ENCODE data around the gene NOP10.

NOP10 gene

DNA sequence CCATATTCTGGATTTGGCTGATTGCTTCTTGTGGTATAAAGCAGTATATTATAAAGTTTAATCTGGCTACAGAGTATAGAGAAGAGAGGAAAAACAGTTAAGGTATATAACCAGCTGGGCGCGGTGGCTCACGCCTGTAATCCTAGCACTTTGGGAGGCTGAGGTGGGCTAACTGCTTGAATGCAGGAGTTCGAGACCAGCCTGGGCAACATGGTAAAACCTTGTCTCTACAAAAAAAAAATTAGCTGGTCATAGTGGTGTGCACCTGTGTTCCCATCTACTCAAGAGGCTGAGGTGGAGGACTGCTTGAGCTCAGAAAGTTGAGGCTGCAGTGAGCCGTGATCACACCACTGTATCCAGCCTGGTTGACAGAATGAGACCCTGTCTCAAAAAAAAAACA is 12.7 kb downstream of the NOP10 start:
- DNase-seq: no peak

- no peak for DNase-seq
Measured at GRCh38 chr15:34329006-34329405, 13.9 kb downstream of the NOP10 start.

DNA sequence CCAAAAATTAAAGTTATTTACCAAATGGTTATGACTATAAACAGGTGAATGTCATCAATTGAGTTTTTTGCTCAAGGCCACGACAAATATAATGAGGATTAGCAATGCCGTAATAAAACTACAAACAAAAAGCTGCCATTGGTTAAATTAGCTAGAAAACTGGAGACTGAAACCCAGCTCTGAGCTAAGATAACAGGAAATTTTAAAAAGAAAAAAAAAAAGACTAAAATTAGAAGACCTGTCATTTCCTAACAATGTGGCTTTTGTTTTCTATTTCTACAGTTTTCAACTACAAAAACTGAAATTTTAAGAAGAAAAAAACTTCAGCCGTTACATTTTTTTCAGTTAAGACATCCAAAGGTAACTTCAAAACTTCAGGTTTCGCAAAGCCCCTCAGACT is 15.0 kb downstream of the NOP10 start:
- no peak for DNase-seq

- no peak for DNase-seq
Measured at GRCh38 chr15:34325368-34325767, 17.6 kb downstream of the NOP10 start.

DNA sequence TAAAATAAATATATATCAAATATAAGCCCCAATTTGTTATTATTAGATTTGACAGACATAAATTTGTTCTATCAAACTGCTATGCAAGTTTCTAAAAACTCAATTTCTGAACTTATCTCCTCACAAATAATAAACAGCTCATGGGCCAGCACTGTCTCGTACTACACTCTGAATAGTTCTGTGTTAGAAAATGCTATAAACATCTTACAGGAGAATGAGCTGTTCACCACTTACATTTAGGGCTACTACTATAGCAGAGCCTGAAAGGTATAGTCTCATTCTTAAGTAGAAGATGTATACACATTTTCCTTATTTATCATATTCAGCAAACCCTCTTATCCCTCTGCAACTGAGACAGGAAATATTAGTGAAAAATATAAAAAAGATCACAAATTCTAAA is 18.0 kb downstream of the NOP10 start:
- no peak for DNase-seq

DNA sequence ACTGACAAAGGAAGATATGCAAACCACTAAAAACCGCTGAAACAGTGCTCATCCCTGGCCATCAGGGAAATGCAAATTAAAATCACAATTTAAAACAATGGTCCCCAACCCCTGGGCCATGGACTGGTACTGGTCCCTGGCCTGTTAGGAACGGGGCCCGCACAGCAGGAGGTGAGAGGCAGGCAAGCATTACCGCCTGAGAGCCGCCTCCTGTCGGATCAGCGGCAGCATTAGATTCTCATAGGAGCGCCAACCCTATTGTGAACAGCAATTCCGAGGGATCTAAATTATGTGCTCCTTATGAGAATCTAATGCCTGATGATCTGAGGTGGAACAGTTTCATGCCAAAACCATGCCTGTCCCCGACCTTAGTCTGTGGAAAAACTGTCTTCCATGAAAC is 19.7 kb downstream of the NOP10 start:
- no peak for DNase-seq

DNA sequence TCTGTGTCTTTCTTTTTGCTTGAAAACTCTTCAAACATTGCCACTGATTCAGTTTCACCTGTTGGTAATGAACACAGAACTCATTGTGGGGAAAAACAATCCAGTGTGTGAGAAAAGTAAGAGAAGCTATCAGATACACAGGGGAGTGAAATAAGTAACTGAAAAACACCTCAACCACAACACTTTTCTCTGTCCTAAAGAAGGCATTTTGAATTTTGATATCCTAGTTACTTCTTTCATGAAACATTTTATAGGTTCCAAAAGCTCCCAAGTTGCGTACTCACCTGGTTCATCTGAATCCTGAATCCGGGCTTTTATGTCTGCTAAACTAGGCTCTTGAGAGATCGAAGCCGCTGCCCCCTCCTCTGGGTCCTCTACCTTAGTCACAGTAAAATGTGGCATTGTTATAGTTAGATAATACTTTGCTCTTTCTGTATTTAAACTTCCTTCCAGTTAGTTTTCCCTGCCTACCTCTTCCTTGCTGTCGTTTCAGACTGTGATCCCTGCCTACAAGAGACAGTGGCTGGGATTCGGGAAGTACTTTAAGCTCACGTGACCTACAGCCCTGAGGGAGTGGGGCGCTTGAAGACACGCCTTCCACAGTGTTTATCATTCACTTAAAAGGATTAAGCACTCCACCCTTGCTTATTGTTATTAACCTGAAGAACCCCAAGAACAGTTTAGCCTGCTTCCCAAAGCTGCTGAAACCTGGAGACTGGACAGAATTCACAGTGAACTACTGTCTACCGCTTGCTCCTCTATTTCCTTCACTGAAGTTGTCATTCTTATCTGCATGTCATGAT is 24.5 kb downstream of the NOP10 start:
- peak; percentile 70 for DNase-seq

- DNase-seq: no peak
Measured at GRCh38 chr15:34314491-34315490, 28.1 kb downstream of the NOP10 start.

GRCh38 chr15:34311563-34311962 is 31.4 kb downstream of the NOP10 start:
- no peak for DNase-seq

DNA sequence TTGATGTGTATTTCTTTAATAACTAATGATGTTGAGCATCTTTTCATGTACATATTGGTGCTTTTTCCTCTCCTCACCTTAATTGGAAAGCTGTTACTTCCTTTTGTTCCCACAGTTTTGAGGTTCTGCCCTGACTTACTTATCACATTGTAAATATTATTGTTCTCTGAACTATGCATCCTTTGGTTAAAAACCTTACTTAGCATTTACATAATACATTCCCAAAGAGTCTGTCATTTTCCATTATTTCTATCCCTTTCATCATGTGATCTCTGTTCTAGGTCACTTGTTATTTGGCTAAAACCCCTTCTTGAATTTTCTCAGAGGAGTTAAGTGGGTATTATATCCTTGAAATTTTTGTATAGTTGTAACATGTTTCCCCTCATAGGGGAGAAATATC is 38.3 kb downstream of the NOP10 start:
- DNase-seq: peak; percentile 12

DNA sequence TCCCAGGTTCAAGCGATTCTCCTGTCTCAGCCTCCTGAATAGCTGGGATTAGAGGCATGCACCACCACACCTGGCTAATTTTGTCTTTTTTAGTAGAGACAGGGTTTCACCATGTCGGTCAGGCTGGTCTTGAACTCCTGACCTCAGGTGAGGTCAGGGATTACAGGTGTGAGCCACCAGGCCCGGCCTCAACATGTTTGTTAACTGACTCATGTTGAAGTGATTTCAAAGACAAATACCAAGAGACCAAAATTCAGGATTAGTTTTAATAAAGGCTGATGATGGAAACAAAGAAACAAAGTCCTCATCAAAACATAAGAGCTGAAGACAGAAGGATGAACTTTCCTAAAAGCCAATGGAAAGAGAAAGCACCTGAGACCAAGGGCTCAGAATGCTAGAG is 41.9 kb downstream of the NOP10 start:
- DNase-seq: no peak

DNA sequence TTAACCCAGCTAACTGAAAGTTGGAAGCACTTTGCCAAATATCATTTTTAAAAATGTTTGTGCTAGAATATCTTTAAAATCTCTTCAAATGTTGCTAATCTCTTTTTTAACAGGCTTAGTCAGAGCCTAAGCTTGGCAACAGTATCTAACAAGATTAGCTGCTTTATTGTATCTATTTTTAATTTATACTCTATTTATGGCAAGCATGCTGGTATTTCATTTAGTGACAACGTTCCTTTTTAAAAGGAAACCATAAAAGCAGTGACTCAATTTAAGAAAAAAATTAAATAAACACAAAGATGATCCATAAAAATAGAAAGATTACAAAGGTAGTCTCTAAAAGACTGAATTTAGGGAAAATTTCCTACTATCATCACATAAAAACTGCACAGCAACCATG is 45.9 kb downstream of the NOP10 start:
- DNase-seq: no peak

GRCh38 chr15:34292621-34293020 is 50.3 kb downstream of the NOP10 start:
- no peak for DNase-seq
